Stimulated activated CD8-positive, alpha-beta memory T cell treated with anti-CD3 and anti-CD28 coated beads, Interleukin-12 subunit alpha, Interleukin-12 subunit beta, amount 100 ng/mL, for 4 hours (primary cell): ENCODE results near the gene OR14I1.

ENCODE experiments used
- DNase-seq: peaks from one replicate; pipeline ENCODE4 v3.0.0-alpha.2; 2020; ENCODE audit warnings: low read depth

The OR14I1 gene

DNA sequence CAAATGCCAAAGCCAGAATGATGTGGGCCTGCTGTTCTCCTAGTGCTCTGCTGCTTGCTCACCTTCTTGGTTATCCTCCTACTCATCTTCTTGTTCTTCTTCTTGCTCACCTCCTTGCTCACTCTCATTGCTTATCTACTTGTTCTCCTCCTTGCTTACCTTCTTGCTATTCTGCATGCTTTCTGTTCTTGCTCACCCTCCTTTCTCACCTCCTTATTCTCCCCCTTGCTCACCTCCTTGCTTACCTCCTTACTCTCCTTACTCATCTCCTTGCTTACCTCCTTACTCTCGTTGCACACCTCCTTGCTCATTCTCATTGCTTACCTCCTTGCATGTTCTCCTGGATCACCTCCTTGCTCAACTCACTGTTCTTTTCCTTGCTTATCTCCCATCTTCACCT is at the start of gene OR14I1:
Gene OR14I1, minus strand, starts transcription at position 53 of the 400 bp plus-strand sequence.
- DNase-seq, result no peak

DNA sequence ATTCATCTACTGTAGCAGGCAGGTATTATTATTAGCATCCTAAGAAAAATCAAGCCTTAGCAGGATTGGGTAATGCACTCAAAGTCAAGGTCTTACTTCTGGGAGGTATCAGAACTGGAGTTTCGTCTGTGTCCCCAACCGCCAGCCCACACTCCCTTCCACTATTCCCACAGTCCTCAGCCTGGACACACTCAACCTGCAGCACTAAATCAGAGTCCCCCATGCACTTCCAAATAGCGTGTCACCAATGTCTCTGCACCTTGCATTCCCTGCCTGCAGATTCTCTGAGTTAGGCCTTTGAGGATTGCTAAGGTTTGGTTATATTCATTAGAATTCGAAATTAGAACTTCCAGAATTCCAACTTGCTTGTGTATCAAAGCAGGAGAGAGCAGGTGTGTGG is 49.1 kb upstream of the OR14I1 start:
- DNase-seq, result no peak

DNA sequence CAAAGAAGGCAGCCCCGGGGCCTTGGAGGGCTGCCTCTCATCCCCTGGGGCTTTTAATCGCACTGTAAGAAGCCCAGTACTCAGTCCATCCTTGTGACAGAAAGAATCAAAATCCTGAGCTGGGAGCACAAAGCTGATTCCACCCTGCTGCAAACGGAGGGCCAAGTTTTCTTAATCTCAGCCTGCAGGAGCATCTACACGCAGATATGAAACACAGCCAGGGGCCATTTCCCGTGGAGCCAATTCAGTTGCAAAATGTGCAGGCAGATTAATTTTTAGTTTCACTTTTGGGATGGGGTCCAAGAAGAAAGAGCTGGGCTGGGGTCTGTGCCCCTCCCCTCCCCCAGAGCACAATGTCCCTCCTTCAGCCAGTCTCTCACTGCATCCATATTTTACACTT is 48.6 kb upstream of the OR14I1 start:
- no peak for DNase-seq

DNA sequence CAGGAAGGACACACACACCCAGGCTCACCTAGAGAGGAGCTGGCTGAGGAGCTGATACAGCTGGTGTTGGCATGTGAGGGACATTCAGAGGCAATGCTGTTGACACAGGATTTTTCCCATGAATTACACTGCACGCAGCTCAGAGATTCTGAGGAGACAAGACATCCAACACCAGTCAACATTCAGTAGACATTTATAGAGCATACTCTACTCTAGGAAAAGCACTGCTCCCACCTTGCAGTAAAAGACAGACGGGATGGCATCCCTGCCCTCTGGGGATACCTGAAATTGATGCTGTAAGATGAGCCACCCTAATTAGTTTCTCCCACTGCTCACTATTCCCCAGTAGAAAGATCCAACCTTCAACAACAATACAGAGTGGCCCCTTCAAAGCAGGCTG is 47.9 kb upstream of the OR14I1 start:
- no peak for DNase-seq

DNA sequence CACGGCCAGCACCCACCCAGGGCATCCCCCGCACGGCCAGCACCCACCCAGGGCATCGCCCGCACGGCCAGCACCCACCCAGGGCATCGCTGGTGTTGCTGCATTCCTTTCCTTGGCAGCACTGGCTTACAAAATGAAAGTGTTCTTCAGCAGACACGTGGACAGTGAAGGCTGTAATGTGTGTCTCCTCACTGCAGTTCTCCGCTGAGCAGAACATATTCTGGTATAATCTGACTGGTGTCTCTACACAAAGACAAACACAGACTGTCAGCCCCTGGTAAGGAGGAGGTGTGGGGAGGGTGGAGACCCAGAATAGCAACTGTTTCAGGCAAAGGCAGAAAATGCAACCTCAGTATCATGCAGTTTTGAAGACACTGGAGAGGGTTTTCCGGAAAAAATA is 45.6 kb upstream of the OR14I1 start:
- no peak for DNase-seq

DNA sequence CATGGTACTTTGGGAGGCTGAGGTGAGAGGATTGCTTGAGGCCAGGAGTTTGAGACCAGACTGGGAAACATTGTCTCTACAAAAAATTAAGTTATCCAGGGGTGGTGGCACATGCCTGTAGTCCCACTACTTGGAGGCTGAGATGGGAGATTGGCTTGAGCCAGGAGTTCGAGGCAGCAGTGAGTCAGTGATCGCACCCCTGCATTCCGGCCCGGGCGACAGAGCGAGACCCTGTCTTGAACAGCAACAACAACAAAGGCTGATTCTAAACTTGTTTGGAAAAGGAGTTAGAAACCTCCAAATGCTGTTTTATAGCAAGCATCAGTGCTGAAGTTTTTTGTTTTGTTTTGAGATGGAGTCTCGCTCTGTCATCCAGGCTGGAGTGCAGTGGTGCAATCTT is 38.3 kb upstream of the OR14I1 start:
- no peak for DNase-seq

DNA sequence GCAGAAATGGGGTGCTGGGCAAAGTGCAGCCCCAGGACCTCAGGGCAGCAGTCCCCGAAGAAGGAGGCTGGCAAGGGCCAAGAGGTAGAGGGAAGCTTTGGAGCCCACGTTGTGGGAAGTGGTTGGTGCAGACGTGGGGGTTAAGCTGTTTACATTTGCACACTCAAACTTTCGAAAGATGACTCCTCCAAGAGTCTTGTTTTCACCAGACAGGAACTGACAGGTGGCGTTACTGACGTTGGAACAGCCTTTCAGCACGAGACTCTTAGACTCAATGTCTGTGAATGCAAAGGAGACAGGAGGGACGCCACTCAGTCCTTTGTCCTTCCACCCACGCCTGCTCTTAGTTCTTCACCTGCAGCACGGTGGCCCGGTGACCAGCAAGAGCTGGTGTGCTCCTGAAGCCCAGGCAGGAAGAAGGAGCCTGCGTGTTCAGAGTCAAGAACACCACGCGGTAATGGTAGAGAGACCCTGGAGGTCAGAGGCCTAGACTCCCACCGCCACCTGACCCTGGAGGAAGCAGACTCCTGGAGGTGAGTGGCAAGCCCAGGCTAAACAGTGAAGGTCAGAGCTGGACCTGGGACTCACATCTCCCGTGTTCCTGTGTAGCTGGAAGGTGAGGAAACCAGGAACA is 37.1 kb upstream of the OR14I1 start:
- DNase-seq, result no peak

DNA sequence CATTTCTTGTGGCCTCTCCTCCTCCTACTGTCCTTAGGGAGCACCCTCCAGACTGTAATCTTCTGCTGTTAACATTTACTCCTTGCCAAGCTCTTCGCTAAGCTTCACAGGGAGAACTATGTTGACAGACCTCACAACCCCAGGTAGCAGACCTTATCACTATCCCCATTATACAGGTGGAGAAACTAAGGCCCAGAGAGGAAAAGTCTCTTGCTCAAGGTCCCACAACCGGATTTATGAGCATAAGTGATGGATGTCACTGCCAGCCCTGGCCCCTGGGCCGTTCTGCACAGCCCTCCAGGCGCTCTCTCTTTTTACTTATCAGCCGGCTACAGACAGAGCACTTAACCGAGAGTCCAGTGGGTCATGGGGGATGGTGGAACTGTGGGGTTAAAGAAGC is 34.9 kb upstream of the OR14I1 start:
- no peak for DNase-seq

DNA sequence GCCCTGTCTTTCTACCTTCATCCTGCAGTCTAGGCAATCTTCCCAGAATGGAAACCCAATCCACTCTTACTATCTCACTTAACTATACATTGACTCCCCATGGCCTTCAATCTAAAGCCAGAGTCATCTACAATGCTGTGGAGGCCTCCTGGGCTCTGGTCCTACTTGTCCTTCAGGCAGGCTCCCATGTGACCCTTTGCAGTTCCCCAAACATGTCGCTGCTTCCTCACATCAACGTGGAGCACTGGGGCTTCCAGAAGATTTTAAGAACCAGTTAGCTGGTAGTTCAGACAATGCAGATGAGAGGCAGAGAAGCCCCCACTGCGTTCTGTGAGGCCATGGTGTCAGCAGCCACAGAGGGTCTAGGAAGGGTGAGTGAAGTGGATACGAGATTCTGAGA is 34.4 kb upstream of the OR14I1 start:
- DNase-seq, result no peak

DNA sequence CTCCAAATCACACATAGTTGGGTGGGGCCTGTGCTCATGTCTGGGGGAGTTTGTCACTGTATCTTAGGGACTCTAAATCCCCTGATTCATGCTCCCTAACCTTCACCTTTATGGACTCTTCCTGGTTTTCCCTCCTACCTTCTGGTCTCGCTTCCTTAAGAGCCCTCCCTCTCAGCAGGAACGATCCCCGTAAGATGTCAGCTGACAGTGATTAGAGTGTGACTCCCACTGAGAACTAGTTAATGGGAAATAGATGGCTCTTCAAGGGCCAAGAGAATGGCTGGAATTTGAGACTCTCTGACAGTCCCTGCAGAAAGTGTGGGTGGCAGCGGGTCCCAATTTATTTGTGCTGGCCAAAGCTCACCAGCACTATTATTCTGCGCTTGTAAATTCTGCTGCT is 31.0 kb upstream of the OR14I1 start:
- DNase-seq, result no peak

DNA sequence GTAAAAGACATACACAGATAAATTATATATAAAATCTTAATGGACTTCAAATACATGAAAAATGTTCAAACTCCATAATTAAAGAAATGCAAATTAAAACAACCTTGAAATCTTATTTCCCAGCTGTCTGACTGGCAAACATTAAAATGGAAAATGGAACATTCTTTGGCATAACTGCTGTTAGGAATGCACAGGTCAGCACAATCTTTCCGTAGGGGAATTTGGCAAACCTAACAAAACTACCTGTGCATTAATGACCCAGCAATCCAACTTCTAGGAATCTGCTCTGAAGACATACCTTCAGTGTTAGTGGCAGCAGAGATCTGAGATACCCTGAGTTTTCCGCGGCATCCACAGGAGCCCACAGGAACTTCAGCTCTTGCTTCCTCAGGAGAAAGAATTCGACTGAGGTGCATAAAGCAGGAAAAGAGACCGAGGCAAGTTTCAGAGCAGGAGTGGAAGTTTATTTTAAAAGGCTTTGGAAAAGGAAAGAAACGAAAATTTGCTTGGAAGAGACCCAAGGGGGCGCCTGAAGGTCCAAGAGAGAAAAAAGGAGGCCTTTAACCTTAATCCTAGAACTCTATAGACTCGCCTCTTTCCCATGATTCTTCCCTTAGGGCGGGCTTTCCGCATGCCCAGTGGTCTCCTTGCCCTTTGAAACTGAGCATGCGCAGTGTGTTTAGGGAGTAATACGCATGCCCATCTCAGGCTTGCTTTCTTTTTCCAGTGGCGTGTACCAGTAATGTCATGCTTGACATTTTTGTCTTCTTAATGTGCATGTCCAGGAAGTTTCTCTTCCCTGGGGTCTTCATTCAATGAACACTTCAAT is 28.2 kb upstream of the OR14I1 start:
- no peak for DNase-seq

DNA sequence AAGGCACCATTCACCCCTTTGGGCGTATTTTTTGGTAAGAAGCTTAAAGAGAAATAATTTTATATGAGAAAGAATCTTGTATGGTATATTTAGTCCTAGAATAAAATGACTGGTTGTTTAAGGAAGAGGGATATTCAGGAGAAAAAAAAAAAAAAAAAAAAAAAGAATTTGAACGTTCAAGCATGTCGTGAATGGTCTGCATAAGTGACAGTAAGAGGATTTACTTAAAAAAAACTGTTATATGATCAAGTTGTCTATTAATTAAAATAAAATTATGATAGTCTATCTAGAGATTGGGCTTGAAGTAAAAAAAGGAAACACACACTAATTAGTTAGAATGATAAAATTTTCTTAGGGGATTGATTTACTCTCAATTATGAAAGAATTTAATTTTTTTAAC is 11.7 kb upstream of the OR14I1 start:
- no peak for DNase-seq

DNA sequence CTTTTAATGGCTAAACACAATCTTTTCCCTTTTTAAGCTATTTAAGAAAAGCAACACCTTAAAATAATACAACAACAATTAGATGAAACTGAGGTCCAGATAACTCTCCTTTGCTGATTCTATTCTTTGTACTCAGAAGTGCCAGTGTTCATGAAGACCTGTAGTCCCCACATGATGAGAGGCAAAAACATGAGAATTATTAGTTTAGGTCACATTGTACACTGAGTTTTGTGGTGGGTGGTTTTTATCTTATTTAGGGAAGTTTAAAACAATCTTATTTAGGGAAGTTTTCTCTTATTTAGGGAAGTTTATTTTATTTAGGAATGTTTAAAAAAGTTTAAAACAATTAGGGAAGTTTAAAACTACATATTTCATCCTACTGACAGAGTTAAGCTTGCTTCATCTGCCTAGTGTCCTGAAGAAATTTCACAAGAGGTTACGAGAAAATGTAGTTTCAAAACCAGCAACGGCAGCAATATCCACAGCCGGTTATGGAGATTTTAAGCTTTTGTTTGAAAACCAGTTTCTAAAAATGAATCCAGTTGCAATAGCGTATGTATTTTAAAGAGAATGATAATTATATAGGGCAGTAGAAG is 7.8 kb upstream of the OR14I1 start:
- no peak for DNase-seq

DNA sequence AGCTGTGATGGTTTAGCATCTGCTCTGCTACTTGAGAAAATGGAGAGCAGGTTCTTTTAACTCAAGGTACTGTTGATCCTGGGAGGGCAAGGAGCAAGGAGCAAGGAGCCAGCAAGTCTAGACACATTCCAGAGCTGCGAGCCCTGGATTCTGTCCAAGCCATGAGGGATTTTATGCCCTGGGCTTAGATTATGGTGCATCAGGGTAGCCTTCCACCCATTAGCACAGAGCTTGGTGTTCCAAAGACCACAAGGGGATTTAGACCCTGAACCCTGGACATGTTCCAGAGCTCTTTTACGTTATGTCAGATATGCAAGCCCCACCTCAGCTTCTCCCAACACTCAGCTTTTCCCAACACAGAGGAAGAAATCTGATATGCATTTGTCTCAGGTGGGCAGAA is 2.0 kb upstream of the OR14I1 start:
- DNase-seq, result no peak

DNA sequence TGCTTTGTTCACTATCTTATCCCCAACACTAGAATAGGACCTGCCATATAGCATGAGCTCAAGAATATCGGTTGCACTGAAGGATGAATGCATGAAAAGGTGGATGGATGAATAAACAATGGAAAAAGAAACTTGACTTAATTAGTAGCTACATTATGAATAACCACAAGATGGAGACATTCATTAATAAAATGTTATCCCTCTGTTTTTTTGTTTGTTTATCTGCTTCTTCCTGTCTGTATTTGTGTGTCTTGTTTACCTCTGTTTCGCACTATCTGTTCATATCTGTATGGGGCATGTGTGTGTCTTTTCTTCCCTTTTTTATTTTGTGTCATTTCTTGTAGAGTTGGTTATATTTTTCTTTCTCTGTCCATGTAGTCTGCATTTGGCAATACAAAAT is 1.1 kb upstream of the OR14I1 start:
- DNase-seq, result no peak

DNA sequence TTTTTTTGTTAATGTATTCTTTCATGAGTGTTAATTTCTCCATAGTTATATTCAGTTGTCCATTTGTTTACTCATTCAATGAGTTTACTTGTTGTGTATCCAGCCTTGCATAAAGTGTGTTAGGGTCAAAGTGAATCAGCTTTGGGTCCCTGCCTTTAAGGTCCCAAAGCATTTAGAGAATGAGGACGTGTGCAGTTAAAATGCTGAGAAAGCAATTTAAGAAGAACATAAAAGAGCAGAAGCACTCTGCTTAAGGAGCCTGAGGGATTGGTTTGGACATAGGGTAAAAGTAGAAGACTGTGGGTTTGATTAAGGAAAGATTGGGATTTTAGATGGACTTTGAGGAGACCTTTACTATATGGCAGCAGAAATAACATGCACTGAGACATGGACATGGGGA is 3.5 kb downstream of the OR14I1 start:
- no peak for DNase-seq

DNA sequence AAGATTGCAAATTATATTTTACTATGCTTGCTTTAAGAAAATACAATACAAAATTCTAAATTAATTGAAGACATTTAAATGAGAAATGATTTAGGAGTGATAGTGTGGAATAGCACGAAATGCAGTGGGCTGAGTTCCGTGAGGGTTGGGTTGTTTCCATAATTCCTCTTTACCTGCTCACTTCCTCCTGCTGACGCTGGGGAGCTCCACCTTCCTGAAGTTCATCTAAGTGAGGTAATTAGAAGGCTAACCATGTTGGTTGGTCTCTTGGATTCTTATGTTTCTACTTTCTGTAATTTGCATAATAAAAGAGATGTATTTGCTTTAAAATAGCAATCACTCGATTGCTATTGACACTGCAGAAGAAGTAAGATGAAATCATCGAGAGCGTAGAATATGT is 4.7 kb downstream of the OR14I1 start:
- DNase-seq, result no peak

DNA sequence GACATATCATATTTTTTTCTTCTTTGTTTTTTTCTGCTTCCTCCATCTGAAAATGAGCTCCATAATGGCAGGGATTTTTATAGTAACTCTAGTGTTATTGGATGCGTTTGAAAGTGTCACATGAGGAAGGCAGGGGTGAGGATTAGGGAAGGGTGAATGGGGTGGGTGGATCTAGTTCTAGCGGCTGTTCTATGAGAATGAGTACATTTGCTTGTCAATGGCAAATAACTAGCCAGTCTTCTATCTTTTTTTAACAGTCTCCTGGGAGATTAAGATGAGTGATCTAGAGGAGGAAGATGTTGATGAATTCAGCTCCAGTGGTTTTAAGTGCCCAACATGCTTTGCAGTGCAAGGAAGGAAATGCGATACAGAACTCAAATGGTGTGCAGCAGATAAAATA is 5.8 kb downstream of the OR14I1 start:
- DNase-seq, result no peak

DNA sequence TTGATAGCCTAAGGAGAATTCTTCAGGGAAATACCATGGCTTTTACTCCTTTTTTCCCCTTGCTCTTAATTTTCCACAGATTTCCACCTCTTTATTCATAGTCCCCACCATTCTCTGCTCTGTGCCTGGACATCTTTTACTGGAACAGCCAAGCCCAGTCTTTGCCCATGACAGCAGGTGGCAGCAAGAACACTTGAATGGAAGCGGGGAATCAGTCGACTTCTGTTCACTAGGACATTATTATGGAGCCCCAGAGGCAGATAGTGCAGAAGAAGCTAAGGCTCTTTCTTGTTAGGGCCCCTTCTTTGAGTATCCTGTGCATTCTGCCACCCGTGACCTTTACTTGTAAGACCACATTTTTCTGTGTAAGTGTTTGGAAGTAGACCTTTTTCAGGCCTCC is 6.3 kb downstream of the OR14I1 start:
- DNase-seq, result no peak

DNA sequence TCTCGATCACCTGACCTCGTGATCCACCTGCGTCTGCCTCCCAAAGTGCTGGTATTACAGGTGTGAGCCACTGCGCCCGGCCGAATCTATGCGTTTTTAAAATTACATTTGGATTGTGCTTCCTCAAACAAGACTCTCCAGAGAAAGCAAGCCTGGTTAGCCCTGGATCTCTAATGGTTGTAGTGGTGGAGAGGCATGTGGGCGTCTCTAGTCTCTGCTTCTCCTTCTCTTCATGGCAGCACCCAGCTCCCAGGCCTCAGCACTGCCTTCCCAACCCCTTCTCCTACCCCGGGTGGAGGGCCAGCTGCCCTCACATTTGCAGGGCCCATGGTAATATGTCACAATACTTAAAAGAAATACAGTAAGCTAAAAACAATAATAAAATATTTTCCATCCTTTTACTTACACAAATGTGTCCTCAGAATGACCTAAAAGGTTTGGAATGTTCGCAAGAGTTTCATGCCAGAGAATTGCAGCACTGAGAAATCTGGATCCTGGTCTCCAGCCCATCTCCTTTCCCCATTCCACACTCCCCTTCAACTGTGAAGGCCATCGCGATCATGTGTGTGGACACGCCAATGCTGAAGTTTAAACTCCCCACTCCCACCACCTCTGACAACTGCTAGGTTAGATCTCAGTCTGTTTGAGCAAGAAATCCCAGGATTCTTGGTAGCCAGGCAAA is 7.0 kb downstream of the OR14I1 start:
- DNase-seq, result no peak

DNA sequence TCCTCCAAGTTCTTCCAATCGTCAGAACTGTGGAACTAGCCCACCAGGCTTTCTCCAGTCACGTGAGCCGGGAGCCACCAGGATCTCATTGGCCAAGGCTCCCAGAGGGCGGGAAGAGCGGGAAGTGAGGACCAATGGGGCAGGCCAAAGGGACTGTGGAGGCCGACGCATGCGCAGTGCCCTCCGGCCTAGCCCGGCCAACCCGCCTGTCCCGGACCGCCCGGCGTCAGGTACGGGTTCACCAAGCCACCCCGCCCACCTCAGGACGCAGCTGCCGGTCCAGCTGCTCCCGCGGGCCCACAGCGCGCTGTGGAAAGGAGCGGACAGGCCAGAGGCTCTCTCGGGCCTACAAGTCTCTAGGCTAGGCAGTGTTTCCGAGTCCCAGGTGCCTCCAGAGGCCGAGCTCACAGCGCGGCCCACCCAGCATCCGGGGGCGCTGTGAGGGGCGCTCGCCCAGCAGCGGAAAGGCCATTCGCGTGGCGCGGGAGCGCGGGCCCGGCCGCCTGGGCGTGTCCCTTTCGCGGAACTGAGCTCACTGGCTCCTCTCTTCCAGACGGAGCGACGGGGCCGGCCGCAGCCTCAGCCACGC is 10.9 kb downstream of the OR14I1 start:
- DNase-seq, result no peak

DNA sequence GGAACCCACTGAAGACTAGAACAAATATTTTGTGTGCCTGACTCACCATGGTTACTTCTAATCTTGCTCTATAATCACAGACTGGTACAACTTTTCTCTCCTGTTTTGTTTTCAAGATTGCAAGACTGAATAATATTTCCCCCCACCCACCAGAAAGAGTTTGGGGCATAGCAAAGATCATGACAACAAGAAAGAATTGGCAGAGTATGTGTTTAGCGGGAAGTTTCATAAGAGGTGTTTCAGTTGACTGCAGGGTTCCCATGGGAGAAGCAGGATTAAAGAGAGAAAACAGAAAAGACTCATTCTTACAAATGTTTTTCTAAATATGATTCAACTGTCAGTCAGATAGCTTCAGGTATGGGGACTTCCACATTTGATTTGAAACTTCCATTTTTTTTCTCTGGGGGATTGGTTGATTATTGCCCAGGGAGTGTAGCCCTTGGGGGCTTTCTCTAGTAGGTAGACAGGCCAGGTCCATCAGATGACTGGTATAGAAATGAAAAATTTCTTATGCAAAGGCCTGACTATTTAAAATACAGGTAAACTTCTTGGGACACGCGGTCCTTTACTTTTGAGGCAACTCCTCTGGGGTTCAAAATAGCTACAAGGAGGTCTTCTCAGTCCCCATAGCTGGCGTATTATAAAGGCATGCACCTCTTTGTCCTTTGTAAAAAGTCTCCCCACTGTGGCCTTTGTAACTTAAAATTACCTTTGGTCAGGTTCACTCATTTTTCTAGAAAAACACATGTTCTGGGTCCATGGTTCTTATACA is 13.9 kb downstream of the OR14I1 start:
- no peak for DNase-seq
